HG03457 (cell line): ENCODE measurements around the gene PRR7.

ENCODE experiments used
- ATAC-seq: cut with Tn5 transposase; IDR thresholded peaks from one replicate; pipeline ENCODE4 v1.9.1; 2021; ENCODE audit warnings: moderate number of reproducible peaks; ENCODE audit not compliant: unreplicated experiment

Gene PRR7

GRCh38 chr5:177467436-177467835, 20.8 kb downstream of the PRR7 start:
- no peak for ATAC-seq

- no peak for ATAC-seq
Observed at GRCh38 chr5:177468329-177468684, 21.7 kb downstream of the PRR7 start.

GRCh38 chr5:177468685-177469628, 22.3 kb downstream of the PRR7 start:
- ATAC-seq = no peak

- ATAC-seq = no peak
Observed at GRCh38 chr5:177469750-177470525, 23.3 kb downstream of the PRR7 start.

- ATAC-seq = no peak
Observed at GRCh38 chr5:177470759-177471536, 24.3 kb downstream of the PRR7 start.

- ATAC-seq = no peak
Observed at GRCh38 chr5:177471610-177472356, 25.2 kb downstream of the PRR7 start.

GRCh38 chr5:177472460-177473442, 26.1 kb downstream of the PRR7 start:
- ATAC-seq = no peak

GRCh38 chr5:177473443-177474001, 26.9 kb downstream of the PRR7 start, which contains the start of gene DBN1:
TSS of gene DBN1 (minus strand) at chr5:177473634. CDS start at chr5:177473521, 113 bp downstream.
- no peak for ATAC-seq

- ATAC-seq = no peak
Observed at GRCh38 chr5:177474002-177474476, 27.4 kb downstream of the PRR7 start.

- no peak for ATAC-seq
Observed at GRCh38 chr5:177474846-177475562, 28.4 kb downstream of the PRR7 start.

- no peak for ATAC-seq
Observed at GRCh38 chr5:177475563-177476427, 29.2 kb downstream of the PRR7 start.

- ATAC-seq = no peak
Observed at GRCh38 chr5:177476531-177477233, 30.1 kb downstream of the PRR7 start.

GRCh38 chr5:177477701-177478477, 31.3 kb downstream of the PRR7 start:
- ATAC-seq = no peak

GRCh38 chr5:177478711-177479646, 32.4 kb downstream of the PRR7 start:
- ATAC-seq = no peak

- ATAC-seq = no peak
Observed at GRCh38 chr5:177479774-177480173, 33.2 kb downstream of the PRR7 start.
